H1 (cell line): ENCODE data around the gene KIF22. TPM values are rescaled to one million over a fixed set of nuclear protein-coding genes. Genes with fewer than 3 reads are reported as not detected.

ENCODE experiments used
- CTCF ChIA-PET: fragments of 300-600 bp; sonication (Branson Sonifier 250); formaldehyde crosslinking; loops from one replicate; lab custom pipeline; 2021; ENCODE audit not compliant: partially characterized antibody; lab: Charles Lee
- POLR2A ChIA-PET: fragments of 300-600 bp; sonication (Branson Sonifier 250); formaldehyde crosslinking; loops from one replicate; lab custom pipeline; 2021; ENCODE audit warnings: inconsistent platforms; ENCODE audit not compliant: partially characterized antibody; lab: Charles Lee
- DNase-seq, 2 experiments: peaks; one replicate each; pipeline versions ENCODE4 v3.0.0 to v3.0.0-alpha.2; 2010 to 2022; ENCODE audit warnings: low spot score in 2 of 2, low read depth in 1 of 2, mixed read lengths in 1 of 2
- FAIRE-seq: peaks from 2 replicates; lab custom pipeline; 2011; peaks lifted over from hg19 to GRCh38; lab: Jason Lieb, UNC
- H2AFZ ChIP-seq: 2 replicates; pipeline ENCODE4 v1.8.1; 2012; ENCODE audit warnings: low read length, inconsistent platforms
- H2AK5ac ChIP-seq: 2 replicates; pipeline ENCODE4 v1.6.1; 2013; ENCODE audit warnings: low read depth, low read length
- H2BK120ac ChIP-seq: replicated peaks from 2 replicates; pipeline ENCODE3; 2013; ENCODE audit warnings: low read depth, low read length, inconsistent platforms
- H2BK12ac ChIP-seq: 2 replicates; pipeline ENCODE4 v1.6.1; 2013; ENCODE audit warnings: low read depth, low read length
- H2BK15ac ChIP-seq: 2 replicates; pipeline ENCODE4 v1.6.1; 2013; ENCODE audit warnings: low read length
- H2BK20ac ChIP-seq: 2 replicates; pipeline ENCODE4 v1.6.1; 2013; ENCODE audit warnings: low read length
- H2BK5ac ChIP-seq: 2 replicates; pipeline ENCODE4 v1.6.1; 2013; ENCODE audit warnings: low read depth, low read length
- H3K14ac ChIP-seq: 2 replicates; pipeline ENCODE4 v1.6.1; 2013; ENCODE audit warnings: inconsistent platforms; ENCODE audit not compliant: insufficient read length
- H3K18ac ChIP-seq: 2 replicates; pipeline ENCODE4 v1.6.1; 2013; ENCODE audit warnings: low read length; ENCODE audit errors: extremely low read depth
- H3K23ac ChIP-seq: 2 replicates; pipeline ENCODE4 v1.6.1; 2013; ENCODE audit warnings: inconsistent platforms; ENCODE audit not compliant: insufficient read length
- H3K23me2 ChIP-seq: 2 replicates; pipeline ENCODE4 v1.6.1; 2013; ENCODE audit warnings: low read depth, low read length
- H3K27ac ChIP-seq: 2 replicates; pipeline ENCODE4 v1.6.1; 2011; ENCODE audit warnings: low read depth, low read length, inconsistent platforms
- H3K27me3 ChIP-seq, 4 experiments: replicated peaks in 1 of 4; 1 replicate in 1 of 4; 2 replicates in 3 of 4; pipeline versions ENCODE4 v1.6.1 to v1.8.1; 2011 to 2013; ENCODE audit warnings: low read length in 3 of 4, mild to moderate bottlenecking in 3 of 4, inconsistent platforms in 2 of 4, mixed read lengths in 2 of 4, moderate library complexity in 1 of 4; ENCODE audit not compliant: control insufficient read depth in 3 of 4, insufficient read depth in 3 of 4; ENCODE audit errors: extremely low read depth in 1 of 4
- H3K36me3 ChIP-seq, 4 experiments: 2 replicates each; pipeline versions ENCODE4 v1.6.1 to v1.8.1; 2011 to 2013; ENCODE audit warnings: mild to moderate bottlenecking in 4 of 4, low read length in 3 of 4, moderate library complexity in 2 of 4, control low read depth in 1 of 4, inconsistent platforms in 1 of 4; ENCODE audit not compliant: insufficient read depth in 4 of 4, control insufficient read depth in 2 of 4
- H3K4ac ChIP-seq: replicated peaks from 2 replicates; pipeline ENCODE3; 2013; ENCODE audit warnings: low read length, low read depth, mixed read lengths, inconsistent platforms; ENCODE audit not compliant: insufficient read length
- H3K4me1 ChIP-seq, 4 experiments: replicated peaks in 1 of 4; 1 replicate in 1 of 4; 2 replicates in 3 of 4; pipeline versions ENCODE4 v1.6.1 to v1.8.1; 2011 to 2013; ENCODE audit warnings: low read length in 3 of 4, inconsistent platforms in 2 of 4, mixed read lengths in 1 of 4; ENCODE audit not compliant: insufficient read depth in 4 of 4, control insufficient read depth in 3 of 4
- H3K4me2 ChIP-seq, 2 experiments: 2 replicates each; pipeline versions ENCODE4 v1.6.1 to v1.8.1; 2011 to 2013; ENCODE audit warnings: low read depth in 2 of 2, low read length in 2 of 2, control low read depth in 1 of 2, inconsistent platforms in 1 of 2, mild to moderate bottlenecking in 1 of 2; ENCODE audit not compliant: insufficient read depth in 1 of 2
- H3K4me3 ChIP-seq, 4 experiments: fragments of 200-600, 300-600 bp in 1 of 4; sonication (generic), shearing (Covaris generic), sonication (Bioruptor Twin) in 1 of 4; 2 replicates each; pipeline versions ENCODE4 v1.5.1 to v1.8.1; 2011 to 2016; ENCODE audit warnings: low read length in 4 of 4, low read depth in 3 of 4, control low read depth in 2 of 4, inconsistent platforms in 2 of 4, mild to moderate bottlenecking in 2 of 4, mixed read lengths in 1 of 4, moderate library complexity in 1 of 4; ENCODE audit not compliant: insufficient read depth in 2 of 4; ENCODE audit errors: extremely low read depth in 1 of 4
- H3K56ac ChIP-seq: replicated peaks from 2 replicates; pipeline ENCODE3; 2013; ENCODE audit warnings: low read depth, mild to moderate bottlenecking, mixed read lengths, low read length, inconsistent platforms; ENCODE audit not compliant: insufficient read length
- H3K79me1 ChIP-seq: 2 replicates; pipeline ENCODE4 v1.6.1; 2013; ENCODE audit warnings: low read depth, low read length, control low read depth
- H3K79me2 ChIP-seq, 2 experiments: 2 replicates each; pipeline versions ENCODE4 v1.6.1 to v1.8.1; 2012 to 2013; ENCODE audit warnings: low read length in 2 of 2, mild to moderate bottlenecking in 2 of 2, inconsistent platforms in 1 of 2; ENCODE audit not compliant: insufficient read depth in 2 of 2, control insufficient read depth in 1 of 2
- H3K9ac ChIP-seq, 4 experiments: replicated peaks in 1 of 4; 1 replicate in 1 of 4; 2 replicates in 3 of 4; pipeline versions ENCODE4 v1.6.1 to v1.8.1; 2011 to 2013; ENCODE audit warnings: low read depth in 3 of 4, low read length in 3 of 4, control low read depth in 2 of 4, mild to moderate bottlenecking in 2 of 4, moderate library complexity in 2 of 4, inconsistent platforms in 1 of 4; ENCODE audit errors: extremely low read depth in 1 of 4
- H3K9me3 ChIP-seq, 2 experiments: 2 replicates each; pipeline versions ENCODE4 v1.6.1 to v1.8.1; 2012 to 2013; ENCODE audit warnings: mild to moderate bottlenecking in 2 of 2, moderate library complexity in 2 of 2, control low read depth in 1 of 2, inconsistent platforms in 1 of 2, low read depth in 1 of 2, low read length in 1 of 2, mixed read lengths in 1 of 2; ENCODE audit not compliant: insufficient read depth in 2 of 2
- H4K20me1 ChIP-seq, 2 experiments: replicated peaks in 1 of 2; 2 replicates each; pipeline versions ENCODE3 to v1.8.1; 2011 to 2013; ENCODE audit warnings: inconsistent platforms in 2 of 2, low read length in 2 of 2, mild to moderate bottlenecking in 1 of 2; ENCODE audit not compliant: insufficient read depth in 2 of 2, control insufficient read depth in 1 of 2
- H4K5ac ChIP-seq: 2 replicates; pipeline ENCODE4 v1.6.1; 2013; ENCODE audit warnings: low read length, low read depth, mixed read lengths, inconsistent platforms; ENCODE audit not compliant: insufficient read length
- H4K8ac ChIP-seq: 2 replicates; pipeline ENCODE4 v1.8.0; 2013; ENCODE audit warnings: mild to moderate bottlenecking, moderate library complexity, low read length, inconsistent platforms; ENCODE audit not compliant: insufficient read depth; ENCODE audit errors: extremely low read depth
- H4K91ac ChIP-seq: replicated peaks from 2 replicates; pipeline ENCODE3; 2013; ENCODE audit warnings: low read length, mixed read lengths, inconsistent platforms; ENCODE audit not compliant: insufficient read length
- POLR2AphosphoS5 ChIP-seq: IDR thresholded peaks from 2 replicates; pipeline ENCODE4 v1.6.1; 2011; ENCODE audit warnings: low read depth, low read length
- SIX5 ChIP-seq: IDR thresholded peaks from 2 replicates; pipeline ENCODE4 v1.6.1; 2011; ENCODE audit warnings: mild to moderate bottlenecking, low read depth, low read length
- WGBS, 2 experiments: shearing (Covaris generic) in 1 of 2; methylation state at CpG; one replicate each; pipeline versions ENCODE4 v1.1.6 to v1.1.7; 2013 to 2015; ENCODE audit warnings: low lambda C conversion rate in 2 of 2, mixed read lengths in 2 of 2, inconsistent platforms in 1 of 2, low coverage in 1 of 2, missing lambda C conversion rate in 1 of 2; ENCODE audit not compliant: insufficient replicate concordance in 2 of 2, insufficient coverage in 1 of 2, insufficient read length in 1 of 2; ENCODE audit errors: extremely low coverage in 1 of 2, missing lambda C conversion rate in 1 of 2; 5-methylcytosine and 5-hydroxymethylcytosine counted together
- polyA plus RNA-seq, 7 experiments: library from polyadenylated mRNA; depleted of rRNA in 3 of 7; stranded (reverse) in 5 of 7; unstranded in 2 of 7; fragments of >200 nt in 5 of 7; fragments of 200-250 nt in 2 of 7; gene quantifications; 1 replicate in 5 of 7; 2 replicates in 1 of 7; 4 replicates in 1 of 7; pipeline versions ENCODE4 v1.2.1 to v1.2.3, GENCODE V29; 2011 to 2013; ENCODE audit warnings: missing spikeins in 2 of 7, mixed read lengths in 2 of 7
- total RNA-seq: library from RNA; stranded (reverse); fragmentation: NEBNext Ultra II Directional; extraction: Animal tissue kit (Norgen Biotek cat#: 25700); gene quantifications from 2 replicates; pipeline ENCODE4 v1.2.1, GENCODE V29; 2021

The KIF22 gene
- total and polyA plus RNA-seq, 2 of the 8 experiments (the other 6 are each of a cell fraction or from before 2014, with no cell fraction given) = 139 to 142 TPM

- Histone ChIP-seq H3K9me3 (peaks cover 8 to 9% of the 10 kb centered on the region in 2 experiments; a peak in 2 of 4 replicates), H3K27me3 (no peaks in the 10 kb centered on the region), H3K14ac (no peak overlapping the region), H2BK15ac (no peak overlapping the region), H2BK120ac (no peak overlapping the region), H3K18ac (no peak overlapping the region), H3K79me1 (0 out of 2 replicates have a peak, but pooled peaks cover 2% of the 10 kb centered on the region), H3K4me1 (peaks cover 0 to 4% (median 2%) of the 10 kb centered on the region in 4 experiments; a peak in 4 of 7 replicates), H2BK20ac (no peak overlapping the region), H3K4me3 (no peak overlapping the region), H3K79me2 (no peaks in the 10 kb centered on the region), H3K4ac (no peak overlapping the region), H3K23me2 (peaks cover 3% of the 10 kb centered on the region; the same call in 1 of the 2 replicates), H3K27ac (no peak overlapping the region), H2AK5ac (no peak overlapping the region), H3K4me2 (no peak overlapping the region), H4K91ac (no peak overlapping the region), H3K9ac (no peak overlapping the region; a peak in 1 of 7 replicates), H2BK5ac (no peak overlapping the region), H4K8ac (no peak overlapping the region), H2AFZ (no peak overlapping the region)
- no peak for FAIRE-seq
- POLR2A ChIA-PET = interaction anchor here (0.8 to 4.0 kb wide), 16 partner anchors 10 to 61 kb away, joined by 3 to 25 read pairs (median 6); partner anchors contain the start of genes KIF22 and ZG16
- CTCF ChIA-PET = interaction anchor here (1.2 to 1.7 kb wide), 4 partner anchors 23 to 52 kb away, joined by 3 to 5 read pairs (median 3); no protein-coding TSS in a partner anchor
- no peak for TF ChIP-seq SIX5
- TF ChIP-seq POLR2AphosphoS5 = peak; percentile 3; the same call in 1 of the 2 replicates
- TF ChIP-seq, all 59 proteins: peak for 1
- peak in 1 of 2 experiments; percentile 66 for DNase-seq
- Histone ChIP-seq H2BK12ac (no peak overlapping the region), H3K36me3 (peaks cover 0 to 8% (median 0%) of the 10 kb centered on the region in 4 experiments; a peak in 2 of 8 replicates), H3K23ac (no peak overlapping the region), H4K20me1 (peaks cover 12 to 18% of the 10 kb centered on the region in 2 experiments), H3K56ac (no peak overlapping the region), H4K5ac (no peak overlapping the region)
- WGBS, 2 experiments = 88% methylated on average over 21 of the region's 21 CpGs; no CpG with 5 or more reads in 1 of the 2 experiments
Observed at GRCh38 chr16:29743827-29744531, 46.6 kb upstream of the KIF22 start.
